ENCODE measurements around the gene INTS7.

INTS7 gene

DNA sequence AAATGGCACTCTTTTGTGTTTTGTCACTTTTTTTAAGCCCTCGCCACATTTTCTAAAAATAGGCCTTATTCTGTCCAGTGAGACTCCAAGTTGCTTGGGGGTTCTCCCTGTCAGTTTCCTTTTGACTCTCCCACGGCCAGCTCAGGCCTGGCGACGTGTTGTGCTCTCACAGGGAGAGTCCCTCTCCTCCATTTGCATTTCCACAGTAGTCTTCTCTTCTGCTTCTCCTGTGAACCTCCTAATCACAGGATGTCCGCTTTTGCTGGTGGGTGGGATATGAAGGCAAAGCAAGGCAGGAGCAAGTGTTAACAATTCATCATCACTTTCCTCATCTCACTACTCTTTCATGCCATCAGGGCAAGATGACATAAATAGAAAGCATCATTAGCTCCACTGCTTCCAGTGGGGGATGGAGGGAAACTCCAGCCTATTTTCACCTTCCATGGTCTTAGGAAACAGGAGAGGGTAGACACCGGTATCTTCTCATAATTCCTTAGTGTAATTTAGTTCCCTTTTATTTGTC is 99.8 kb downstream of the INTS7 start:
- TF ChIP-seq, protein P1, sequence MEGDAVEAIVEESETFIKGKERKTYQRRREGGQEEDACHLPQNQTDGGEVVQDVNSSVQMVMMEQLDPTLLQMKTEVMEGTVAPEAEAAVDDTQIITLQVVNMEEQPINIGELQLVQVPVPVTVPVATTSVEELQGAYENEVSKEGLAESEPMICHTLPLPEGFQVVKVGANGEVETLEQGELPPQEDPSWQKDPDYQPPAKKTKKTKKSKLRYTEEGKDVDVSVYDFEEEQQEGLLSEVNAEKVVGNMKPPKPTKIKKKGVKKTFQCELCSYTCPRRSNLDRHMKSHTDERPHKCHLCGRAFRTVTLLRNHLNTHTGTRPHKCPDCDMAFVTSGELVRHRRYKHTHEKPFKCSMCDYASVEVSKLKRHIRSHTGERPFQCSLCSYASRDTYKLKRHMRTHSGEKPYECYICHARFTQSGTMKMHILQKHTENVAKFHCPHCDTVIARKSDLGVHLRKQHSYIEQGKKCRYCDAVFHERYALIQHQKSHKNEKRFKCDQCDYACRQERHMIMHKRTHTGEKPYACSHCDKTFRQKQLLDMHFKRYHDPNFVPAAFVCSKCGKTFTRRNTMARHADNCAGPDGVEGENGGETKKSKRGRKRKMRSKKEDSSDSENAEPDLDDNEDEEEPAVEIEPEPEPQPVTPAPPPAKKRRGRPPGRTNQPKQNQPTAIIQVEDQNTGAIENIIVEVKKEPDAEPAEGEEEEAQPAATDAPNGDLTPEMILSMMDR (conservative IDR thresholded peaks at IDR 0.05; ENCODE audit: control insufficient read depth, insufficient read depth, low read depth, low read length), result no peak
- no peak overlapping the region for H3K4me3 ChIP-seq (ENCODE audit: control insufficient read depth, low read depth, low read length)
- DNase-seq (ENCODE audit: low read depth), result no peak

DNA sequence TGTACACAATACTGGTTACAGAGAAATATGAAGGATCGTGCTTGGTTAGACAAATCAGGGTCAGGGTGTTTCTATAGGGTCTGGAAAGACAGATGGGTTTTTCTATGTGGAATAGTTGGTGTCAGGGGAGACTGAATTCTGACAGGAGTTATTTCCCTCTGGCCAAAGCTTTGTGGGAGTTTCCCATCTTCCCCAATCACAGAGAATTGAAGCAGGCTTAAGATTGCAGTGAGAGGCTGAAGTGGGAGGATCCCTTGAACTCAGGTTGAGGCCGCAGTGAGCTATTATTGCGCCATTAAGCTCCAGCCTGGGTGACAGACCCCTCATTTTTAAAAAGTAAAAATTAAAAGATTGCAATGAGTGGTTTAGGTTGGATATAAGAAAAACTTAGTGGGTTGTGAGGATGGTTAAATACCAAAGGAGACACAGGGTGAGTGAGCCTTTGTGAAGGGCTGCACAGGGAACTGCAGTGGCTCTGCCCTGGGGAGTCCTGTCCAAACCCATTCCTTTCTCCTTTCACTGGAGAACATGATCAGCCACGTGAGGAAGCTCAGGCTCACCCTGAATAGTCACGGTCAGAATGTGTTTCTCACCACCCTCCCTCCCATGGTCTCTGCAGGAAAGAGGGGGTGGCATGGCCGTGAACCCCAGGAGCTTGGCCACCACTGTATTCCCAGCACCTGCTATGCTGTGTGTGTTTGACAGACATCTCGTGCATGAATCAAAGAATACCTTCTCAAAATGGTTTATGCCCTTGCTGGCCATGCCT is 101.2 kb downstream of the INTS7 start:
- no peak overlapping the region for H3K4me3 ChIP-seq (ENCODE audit: control insufficient read depth, low read depth, low read length)
- DNase-seq (ENCODE audit: low read depth), result no peak
- TF ChIP-seq, protein P1 (conservative IDR thresholded peaks at IDR 0.05; ENCODE audit: control insufficient read depth, insufficient read depth, low read depth, low read length), result no peak

DNA sequence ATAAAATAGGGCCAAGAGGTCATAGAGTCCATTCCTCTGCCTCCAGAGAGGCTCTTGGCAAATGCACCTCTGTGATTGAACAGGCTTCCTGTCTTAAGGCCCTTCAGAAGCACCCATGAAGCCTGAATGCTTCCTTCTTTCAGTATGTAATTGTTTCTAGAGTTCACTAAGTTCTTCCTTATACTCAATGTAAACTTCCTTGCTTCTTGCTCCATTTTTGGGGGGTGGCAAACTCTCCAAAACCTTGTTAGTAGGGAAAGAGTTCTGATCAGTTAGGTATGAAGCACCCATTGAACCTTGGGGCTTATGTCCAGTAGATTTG is 102.5 kb downstream of the INTS7 start:
- DNase-seq (ENCODE audit: low read depth), result no peak
- TF ChIP-seq, protein P1 (conservative IDR thresholded peaks at IDR 0.05; ENCODE audit: control insufficient read depth, insufficient read depth, low read depth, low read length), result no peak

DNA sequence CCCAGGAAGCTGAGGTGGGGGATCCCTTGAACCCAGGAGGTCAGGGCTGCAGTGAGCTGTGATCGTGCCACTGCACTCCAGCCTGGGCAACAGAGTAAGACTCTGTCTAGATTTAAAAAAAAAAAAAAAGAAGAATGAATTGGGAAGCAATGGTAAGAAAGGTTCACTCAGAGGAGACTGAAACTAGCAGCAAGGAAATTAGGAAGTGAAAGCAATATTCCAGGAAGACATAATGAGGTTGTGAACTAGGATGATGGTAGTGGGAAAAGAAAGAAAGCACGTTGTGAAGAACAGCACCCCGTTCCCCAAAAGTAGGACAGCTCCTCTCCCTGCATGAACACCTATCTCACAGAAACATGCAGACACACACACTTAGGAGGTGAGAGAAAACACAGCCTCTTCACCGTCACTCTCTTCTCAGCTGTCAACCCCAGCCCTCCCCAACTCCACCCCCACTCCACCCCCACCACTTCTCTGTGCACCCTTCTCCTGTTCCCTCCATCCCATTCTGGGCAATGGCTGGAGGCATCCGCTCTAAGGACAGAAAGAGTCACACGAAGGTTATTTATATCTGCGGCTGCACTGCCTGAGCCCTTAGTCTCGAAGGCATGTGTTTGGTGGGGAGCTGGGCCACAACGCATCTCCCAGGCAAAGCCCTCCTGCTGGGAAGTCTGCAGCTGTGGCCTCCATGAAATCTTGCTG is 103.0 kb downstream of the INTS7 start:
- H3K4me3 ChIP-seq (ENCODE audit: control insufficient read depth, low read depth, low read length), result no peak overlapping the region
- no peak for DNase-seq (ENCODE audit: low read depth)
- TF ChIP-seq, protein P1 (conservative IDR thresholded peaks at IDR 0.05; ENCODE audit: control insufficient read depth, insufficient read depth, low read depth, low read length), result no peak

More for the DNA sequence above, 102.5 kb downstream of the INTS7 start:
- H3K4me3 ChIP-seq (ENCODE audit: control insufficient read depth, low read depth, low read length), result no peak overlapping the region

DNA sequence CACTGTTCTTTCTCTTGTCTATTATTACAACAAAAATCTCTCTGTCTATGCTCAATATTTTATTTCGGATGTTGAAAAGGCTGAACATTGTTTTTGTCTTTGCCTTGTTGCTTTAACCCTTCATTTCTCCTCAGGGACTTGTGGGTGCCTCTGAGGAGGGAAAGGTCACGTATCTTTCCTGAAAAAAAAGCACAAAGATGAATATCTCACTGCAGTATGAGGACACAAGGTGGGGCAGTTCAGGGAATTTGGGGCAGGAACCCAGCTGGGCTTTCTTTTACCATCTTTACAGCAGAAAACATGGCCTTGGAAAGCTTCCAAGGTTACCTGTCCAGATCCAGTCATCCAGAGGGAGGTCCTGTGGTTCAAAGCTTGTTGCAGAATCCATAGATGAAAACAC is 105.7 kb downstream of the INTS7 start:
- H3K4me3 ChIP-seq (ENCODE audit: control insufficient read depth, low read depth, low read length), result no peak overlapping the region
- no peak for DNase-seq (ENCODE audit: low read depth)
- TF ChIP-seq, protein P1 (conservative IDR thresholded peaks at IDR 0.05; ENCODE audit: control insufficient read depth, insufficient read depth, low read depth, low read length), result no peak

DNA sequence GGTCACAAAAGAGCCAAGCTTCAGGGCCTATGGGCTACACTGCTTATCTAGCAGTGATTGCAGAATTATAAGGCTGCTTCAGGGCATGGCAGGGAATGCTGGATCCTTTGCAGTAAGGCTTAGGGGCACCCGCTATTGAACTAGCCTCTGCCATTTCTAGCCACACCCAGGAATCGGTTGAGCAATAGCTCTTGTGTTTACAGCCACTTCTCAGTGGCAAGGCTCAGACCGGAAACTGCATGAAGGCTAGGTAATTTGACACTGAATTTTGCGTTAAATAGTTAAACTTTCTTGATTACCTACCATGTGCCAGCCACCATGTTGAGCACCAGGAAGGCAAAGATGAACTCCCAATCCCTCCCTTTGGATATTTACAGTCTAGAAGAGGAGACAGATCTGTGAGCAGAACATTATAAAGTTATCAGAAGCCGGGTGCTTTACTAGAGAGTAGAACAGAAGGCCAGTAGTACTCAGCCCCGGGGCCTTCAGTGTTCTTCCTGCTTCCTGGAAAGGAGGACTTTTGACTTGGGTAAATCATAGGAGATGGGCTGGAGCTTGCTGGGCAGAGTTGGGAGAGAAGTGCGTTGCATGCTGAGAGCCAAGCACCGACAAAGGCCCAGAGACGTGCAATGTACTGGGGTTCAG is 106.2 kb downstream of the INTS7 start:
- TF ChIP-seq, protein P1 (conservative IDR thresholded peaks at IDR 0.05; ENCODE audit: control insufficient read depth, insufficient read depth, low read depth, low read length), result no peak
- H3K4me3 ChIP-seq (ENCODE audit: control insufficient read depth, low read depth, low read length), result no peak overlapping the region
- DNase-seq (ENCODE audit: low read depth), result peak; percentile 22

Measured in fibroblast of mammary gland (primary cell).